T-helper 1 cell treated with Interleukin-12 subunit alpha and Interleukin-12 subunit beta and Interleukin-4 antibody, amounts not matched to agents 30 ng/mL and 1 ng/mL, for 36 hours (primary cell): ENCODE data around the gene ZNF497. TPM values are rescaled to one million over a fixed set of nuclear protein-coding genes. Genes with fewer than 3 reads are reported as not detected.
"Not testable (repeated sequence)": the region's sequence is repeated elsewhere in the genome, so short reads cannot be mapped to it uniquely, and the experiment has no call there.

Source experiments
- intact Hi-C: fragments of 100-400 bp; cut with micrococcal nuclease; formaldehyde crosslinking; loops from one replicate; pipeline ENCODE4 v1.15.1; 2024
- total RNA-seq: library from RNA; stranded (reverse); gene quantifications from 2 replicates; pipeline ENCODE4 v1.2.3, GENCODE V29; 2022

ZNF497 gene
- total RNA-seq, 1 donor from 2014 or later: 0.64 TPM

GRCh38 chr19:58319241-58319640, 43.3 kb downstream of the ZNF497 start:
- intact Hi-C loops: no loop called here

GRCh38 chr19:58318297-58318696, 44.3 kb downstream of the ZNF497 start:
- intact Hi-C loops: no loop called here

GRCh38 chr19:58317476-58318072, 45.0 kb downstream of the ZNF497 start:
- intact Hi-C loops: no loop called here

GRCh38 chr19:58315580-58315979, 47.0 kb downstream of the ZNF497 start:
- intact Hi-C loops: no loop called here

- intact Hi-C loops: no loop called here
Measured at GRCh38 chr19:58311345-58311865, 51.1 kb downstream of the ZNF497 start.

GRCh38 chr19:58310685-58311084, 51.9 kb downstream of the ZNF497 start:
- intact Hi-C loops: not testable (repeated sequence)

- intact Hi-C loops: no loop called here
Measured at GRCh38 chr19:58307736-58308135, 54.8 kb downstream of the ZNF497 start.

GRCh38 chr19:58305932-58306323, 56.6 kb downstream of the ZNF497 start:
- intact Hi-C loops: loop anchor here (1.0 to 2.0 kb wide), 24 partner anchors 20 to 1066 kb away; partner anchors contain the start of genes RPS5, ZNF132, ZNF17 and ZNF274

GRCh38 chr19:58305065-58305931, 57.3 kb downstream of the ZNF497 start, which contains the start of gene ERVK3-1:
Gene ERVK3-1 (plus strand): TSS chr19:58305377. CDS start chr19:58312169, 6,792 bp downstream.
- intact Hi-C loops: loop anchor here (1.0 to 2.0 kb wide), 24 partner anchors 21 to 1065 kb away; partner anchors contain the start of genes RPS5, ZNF132, ZNF17 and ZNF274

- intact Hi-C loops: loop anchor here (1.0 to 2.0 kb wide), 24 partner anchors 22 to 1064 kb away; partner anchors contain the start of genes RPS5, ZNF132, ZNF17 and ZNF274
Measured at GRCh38 chr19:58304748-58305064, 57.8 kb downstream of the ZNF497 start.

Other genes with a start within 250 kb of the ZNF497 start
- gene ZNF329, start 212.0 kb downstream of the ZNF497 start, total RNA-seq: 2.7 and 2.8 TPM in 2 replicates
- 20.7 and 21.0 TPM in 2 replicates for gene ZNF274, start 179.7 kb downstream of the ZNF497 start, total RNA-seq
- gene ZNF544, start 133.8 kb downstream of the ZNF497 start, total RNA-seq: 41.6 and 42.0 TPM in 2 replicates
- gene ZNF8, start 83.8 kb downstream of the ZNF497 start, total RNA-seq: 4.9 and 5.5 TPM in 2 replicates
- gene ERVK3-1, start 57.4 kb downstream of the ZNF497 start, total RNA-seq: 64.8 and 68.1 TPM in 2 replicates
- gene ZSCAN22, start 35.8 kb downstream of the ZNF497 start, total RNA-seq: 4.5 and 4.9 TPM in 2 replicates
- 6.9 and 10.5 TPM in 2 replicates for gene A1BG, start 9.3 kb downstream of the ZNF497 start, total RNA-seq
- gene ZNF837, start 18.3 kb upstream of the ZNF497 start, total RNA-seq: 1.1 and 1.6 TPM in 2 replicates
- gene RPS5, start 24.5 kb upstream of the ZNF497 start, total RNA-seq: 894 and 904 TPM in 2 replicates
- gene RNF225, start 32.9 kb upstream of the ZNF497 start, total RNA-seq: 0.29 TPM in 1 of 2 replicates, not detected in the other
- gene ZNF584, start 45.9 kb upstream of the ZNF497 start, total RNA-seq: 8.0 and 9.0 TPM in 2 replicates
- 3.7 and 3.8 TPM in 2 replicates for gene ZNF132, start 77.4 kb upstream of the ZNF497 start, total RNA-seq
- gene ZNF324B, start 88.9 kb upstream of the ZNF497 start, total RNA-seq: 11.1 and 11.4 TPM in 2 replicates
- 10.6 and 12.6 TPM in 2 replicates for gene ZNF324, start 104.3 kb upstream of the ZNF497 start, total RNA-seq
- 7.8 and 9.3 TPM in 2 replicates for gene ZNF446, start 113.6 kb upstream of the ZNF497 start, total RNA-seq
- 12.9 and 17.2 TPM in 2 replicates for gene SLC27A5, start 149.2 kb upstream of the ZNF497 start, total RNA-seq
- 17.2 and 20.0 TPM in 2 replicates for gene ZBTB45, start 157.1 kb upstream of the ZNF497 start, total RNA-seq
- gene TRIM28, start 181.3 kb upstream of the ZNF497 start, total RNA-seq: 432 TPM in 2 replicates
- gene CHMP2A, start 192.4 kb upstream of the ZNF497 start, total RNA-seq: 130 and 139 TPM in 2 replicates
- gene UBE2M, start 195.9 kb upstream of the ZNF497 start, total RNA-seq: 96.8 and 105 TPM in 2 replicates
- 27.5 and 28.7 TPM in 2 replicates for gene MZF1, start 210.6 kb upstream of the ZNF497 start, total RNA-seq